NT2/D1 (cell line): ENCODE data around the gene EGFR.

Experiments used
- SUZ12 ChIP-seq: IDR thresholded peaks from 2 replicates; pipeline ENCODE4 v1.6.1; 2011; ENCODE audit not compliant: insufficient read length, insufficient read depth; ENCODE audit errors: extremely low read depth
- YY1 ChIP-seq: IDR thresholded peaks from 2 replicates; pipeline ENCODE4 v1.6.1; 2011; ENCODE audit not compliant: insufficient read length, insufficient read depth
- ZNF274 ChIP-seq: IDR thresholded peaks from 2 replicates; pipeline ENCODE4 v1.6.1; 2011; ENCODE audit warnings: mild to moderate bottlenecking, low read depth, low read length

DNA sequence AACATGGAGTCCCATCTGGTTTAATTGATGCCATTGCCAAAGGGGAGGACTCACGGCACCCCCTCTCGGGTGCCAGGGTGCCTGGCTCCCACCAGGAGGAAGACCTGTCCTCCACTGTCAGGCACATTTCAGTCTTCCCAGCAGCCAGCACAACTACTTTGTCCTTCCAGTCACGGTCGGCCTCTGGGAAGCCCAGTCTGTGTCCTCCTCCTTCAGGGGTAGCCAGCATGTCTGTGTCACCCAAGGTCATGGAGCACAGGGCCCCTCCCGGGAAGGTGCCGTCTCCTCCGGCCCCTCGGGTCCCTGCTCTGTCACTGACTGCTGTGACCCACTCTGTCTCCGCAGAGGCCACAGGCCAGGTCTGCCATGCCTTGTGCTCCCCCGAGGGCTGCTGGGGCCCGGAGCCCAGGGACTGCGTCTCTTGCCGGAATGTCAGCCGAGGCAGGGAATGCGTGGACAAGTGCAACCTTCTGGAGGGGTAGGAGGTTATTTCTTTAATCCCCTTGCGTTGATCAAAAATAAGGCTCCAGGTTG is 142.4 kb downstream of the EGFR start:
- TF ChIP-seq ZNF274 (no peak), YY1 (no peak), SUZ12 (no peak)
